ENCODE measurements around the gene AUNIP. TPM values are rescaled to one million over a fixed set of nuclear protein-coding genes. Genes with fewer than 3 reads are reported as not detected.

AUNIP gene
- polyA plus RNA-seq, 3 donors = 0.19 to 0.44 (median 0.44) TPM

GRCh38 chr1:25874209-25874608, 15.0 kb upstream of the AUNIP start:
- Mint-ChIP-seq H3K9me3 (peaks cover 0 to 2% (median 0%) of the 10 kb centered on the region in 7 donors), H3K4me3 (peak overlapping the region; percentile 93 to 95), H3K27ac (no peak overlapping the region), H3K36me3 (peaks cover 4 to 10% of the 10 kb centered on the region in 2 donors), H3K4me1 (peaks cover 59% of the 10 kb centered on the region), H3K27me3 (ENCODE audit: low read depth in 3 of 3) (peaks cover 2 to 8% (median 4%) of the 10 kb centered on the region in 3 donors)
- Histone ChIP-seq H3K27ac (ENCODE audit: low read depth in 1 of 2, low read length in 2 of 2) (no peak overlapping the region), H3K9ac (ENCODE audit: insufficient read depth, low read length, poor library complexity, severe bottlenecking) (peak overlapping the region; percentile 70), H3K9me3 (replicated peaks in 1 of 2; ENCODE audit: control insufficient read depth in 1 of 2, insufficient read depth in 1 of 2, low read length in 2 of 2) (no peaks in the 10 kb centered on the region), H3K79me2 (ENCODE audit: insufficient read depth, low read length) (peaks cover 8% of the 10 kb centered on the region), H3K36me3 (replicated peaks in 1 of 2; ENCODE audit: control insufficient read depth in 1 of 2, insufficient read depth in 2 of 2, low read length in 2 of 2) (peaks cover 0 to 11% of the 10 kb centered on the region in 2 donors), H2AFZ (ENCODE audit: insufficient read depth, low read depth, low read length, poor library complexity, severe bottlenecking) (no peak overlapping the region), H3K4me1 (ENCODE audit: control insufficient read depth in 1 of 2, insufficient read depth in 2 of 2, low read length in 2 of 2) (peaks cover 56 to 63% of the 10 kb centered on the region in 2 donors), H4K20me1 (ENCODE audit: insufficient read depth, low read length) (no peaks in the 10 kb centered on the region), H3K4me3 (replicated peaks in 1 of 3; ENCODE audit: low read depth in 2 of 3, low read length in 3 of 3) (peak overlapping the region in 2 of 3 experiments; percentile 74 to 83), H3K27me3 (ENCODE audit: control insufficient read depth in 2 of 2, insufficient read depth in 2 of 2, low read length in 2 of 2) (no peaks in the 10 kb centered on the region), H3K4me2 (replicated peaks; ENCODE audit: extremely low read depth, low read length, poor library complexity, severe bottlenecking) (peak overlapping the region; percentile 96)
- intact Hi-C loops (cut with micrococcal nuclease) = no loop called here
- DNase-seq = no peak
- no peak for TF ChIP-seq CTCF (IDR thresholded peaks at IDR 0.05)
- 100% methylated on average over 1 of the region's 3 CpGs for WGBS (ENCODE audit: insufficient coverage)

- peaks cover 0 to 2% (median 0%) of the 10 kb centered on the region in 7 donors for H3K9me3 Mint-ChIP-seq
- Histone ChIP-seq H3K9me3 (replicated peaks in 1 of 2; ENCODE audit: control insufficient read depth in 1 of 2, insufficient read depth in 1 of 2, low read length in 2 of 2) (no peaks in the 10 kb centered on the region), H3K36me3 (replicated peaks in 1 of 2; ENCODE audit: control insufficient read depth in 1 of 2, insufficient read depth in 2 of 2, low read length in 2 of 2) (peaks cover 0 to 11% of the 10 kb centered on the region in 2 donors), H4K20me1 (ENCODE audit: insufficient read depth, low read length) (no peaks in the 10 kb centered on the region), H3K27ac (ENCODE audit: low read depth in 1 of 2, low read length in 2 of 2) (no peak overlapping the region), H2AFZ (ENCODE audit: insufficient read depth, low read depth, low read length, poor library complexity, severe bottlenecking) (no peak overlapping the region), H3K4me3 (replicated peaks in 1 of 3; ENCODE audit: low read depth in 2 of 3, low read length in 3 of 3) (no peak overlapping the region), H3K27me3 (ENCODE audit: control insufficient read depth in 2 of 2, insufficient read depth in 2 of 2, low read length in 2 of 2) (no peaks in the 10 kb centered on the region), H3K4me1 (ENCODE audit: control insufficient read depth in 1 of 2, insufficient read depth in 2 of 2, low read length in 2 of 2) (peaks cover 56 to 63% of the 10 kb centered on the region in 2 donors), H3K79me2 (ENCODE audit: insufficient read depth, low read length) (peaks cover 8% of the 10 kb centered on the region), H3K9ac (ENCODE audit: insufficient read depth, low read length, poor library complexity, severe bottlenecking) (no peak overlapping the region), H3K4me2 (replicated peaks; ENCODE audit: extremely low read depth, low read length, poor library complexity, severe bottlenecking) (no peak overlapping the region)
- peaks cover 59% of the 10 kb centered on the region for H3K4me1 Mint-ChIP-seq
- H3K4me3 Mint-ChIP-seq = no peak overlapping the region
- H3K36me3 Mint-ChIP-seq = peaks cover 6 to 20% of the 10 kb centered on the region in 2 donors
- no peak for DNase-seq
- TF ChIP-seq CTCF (IDR thresholded peaks at IDR 0.05) = no peak
- H3K27me3 Mint-ChIP-seq (ENCODE audit: low read depth in 3 of 3) = peaks cover 2 to 8% (median 4%) of the 10 kb centered on the region in 3 donors
- 84% methylated on average over 3 of the region's 3 CpGs for WGBS (ENCODE audit: insufficient coverage)
- peak overlapping the region in 1 of 7 donors; percentile 50 for H3K27ac Mint-ChIP-seq
- intact Hi-C loops (cut with micrococcal nuclease) = no loop called here
These were observed 13.9 kb upstream of the AUNIP start for GRCh38 chr1:25873120-25873519.
